ELF-1 (cell line): ENCODE measurements around the gene PDZRN3.
A peak's percentile ranks its signal among the peaks of the same experiment; 100 is the strongest.

Experiments
- DNase-seq: peaks from one replicate; pipeline ENCODE4 v3.0.0-alpha.2; 2016; ENCODE audit warnings: low read depth, low spot score

The PDZRN3 gene

DNA sequence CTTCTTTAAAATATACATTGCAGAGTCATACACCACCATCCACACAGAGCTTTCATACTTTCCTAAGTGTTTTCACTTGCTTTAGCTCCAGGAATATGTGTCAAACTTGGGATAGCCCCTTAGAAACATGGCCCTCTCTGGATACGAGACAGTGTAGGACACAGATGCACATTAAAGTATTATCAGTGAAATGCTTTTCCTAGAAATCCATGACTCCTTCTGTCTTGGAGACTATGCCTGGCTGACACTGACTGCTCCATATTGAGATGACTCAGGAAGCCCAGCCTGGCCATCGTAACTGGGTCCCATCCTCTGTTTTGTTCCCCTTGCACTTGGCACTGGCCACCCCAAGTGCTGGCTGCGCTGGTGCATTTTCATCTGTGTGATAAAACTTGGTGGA, 204.8 kb downstream of the PDZRN3 start:
- no peak for DNase-seq

DNA sequence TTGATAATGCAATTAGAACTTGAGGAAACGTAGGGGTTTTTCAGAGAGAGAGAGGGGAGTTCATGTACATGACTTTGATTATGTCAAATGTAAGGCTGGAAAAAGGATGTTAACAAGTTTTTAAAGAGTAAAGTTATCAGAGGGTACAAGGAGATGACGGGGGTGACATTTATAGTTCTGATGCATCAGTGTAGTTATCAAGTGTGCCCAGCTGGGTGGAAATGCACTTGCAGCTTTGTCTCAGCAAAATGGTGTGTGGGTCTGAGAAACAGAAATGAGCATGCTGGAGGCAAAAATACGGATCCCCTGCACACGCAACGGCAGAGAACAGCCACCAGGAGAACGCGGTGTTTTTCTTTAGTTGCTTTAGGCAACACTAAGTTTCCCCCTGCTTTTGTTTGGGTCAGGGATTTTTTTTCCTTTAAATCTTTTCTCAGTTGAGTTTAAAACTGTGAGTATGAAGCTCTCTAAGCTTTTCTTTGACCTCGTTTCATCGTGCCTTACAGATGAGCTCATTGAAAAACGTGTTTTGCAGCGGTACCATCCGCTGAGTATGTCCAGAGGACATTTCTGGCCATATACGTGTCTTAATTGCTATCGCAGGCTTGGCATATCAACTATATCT, 205.4 kb downstream of the PDZRN3 start:
- peak; percentile 15 for DNase-seq

DNA sequence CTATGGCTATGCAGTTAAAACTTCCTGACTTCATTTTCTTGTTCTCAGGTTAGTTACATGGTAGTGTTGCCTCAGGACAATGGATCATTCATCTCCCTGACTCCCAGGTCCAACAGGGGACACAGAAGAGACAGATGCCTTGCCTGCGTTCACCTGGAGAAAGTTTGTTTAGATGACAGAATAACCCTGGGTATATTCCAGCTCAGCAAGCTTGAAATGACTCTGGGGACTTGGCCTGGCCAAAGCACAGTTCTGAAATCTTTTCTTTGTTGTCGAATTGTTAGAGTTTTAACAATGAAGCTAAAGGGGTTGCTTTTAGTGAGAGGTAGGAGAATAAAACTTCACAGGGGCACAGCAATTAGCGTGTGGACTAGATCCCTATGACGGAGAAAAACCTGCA, 206.1 kb downstream of the PDZRN3 start:
- DNase-seq, result no peak

DNA sequence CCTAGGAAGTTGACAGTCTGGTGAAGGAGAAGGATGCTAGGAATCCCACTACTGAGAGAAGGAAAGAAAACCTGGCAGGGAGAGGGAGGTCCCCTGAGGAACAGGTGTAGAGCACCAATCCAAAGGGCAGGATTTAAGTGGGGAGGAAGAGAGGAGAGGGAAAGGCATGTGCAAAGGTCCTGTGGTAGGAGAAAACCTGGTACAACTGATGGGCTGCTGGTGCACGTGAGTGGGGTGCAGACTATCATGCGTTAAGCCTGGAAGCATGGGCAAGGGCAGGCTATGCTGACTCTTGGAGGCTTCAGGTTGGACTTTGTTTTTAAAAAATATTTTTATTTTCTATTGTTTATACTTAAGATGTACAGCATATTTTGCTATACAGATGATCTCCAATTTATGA, 209.6 kb downstream of the PDZRN3 start:
- no peak for DNase-seq

DNA sequence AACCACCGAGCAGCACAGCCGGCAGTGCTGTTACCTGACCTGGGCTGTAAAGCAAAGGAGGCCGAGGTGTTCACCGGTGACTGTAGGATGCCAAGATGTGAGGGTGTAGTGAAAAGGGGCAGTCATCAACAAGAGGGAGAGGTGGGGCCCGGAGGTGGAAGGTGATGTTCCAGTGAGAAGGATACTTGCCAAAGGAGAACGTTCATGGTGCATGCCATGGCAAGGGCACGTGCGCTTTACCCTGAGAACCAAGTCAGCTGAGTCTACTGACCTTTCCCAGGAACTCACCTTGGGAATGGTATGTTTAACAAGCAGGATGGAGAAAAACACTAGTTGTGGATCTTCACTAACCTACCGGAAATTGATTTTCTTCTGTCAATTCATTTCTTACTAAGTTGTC, 211.1 kb downstream of the PDZRN3 start:
- no peak for DNase-seq

DNA sequence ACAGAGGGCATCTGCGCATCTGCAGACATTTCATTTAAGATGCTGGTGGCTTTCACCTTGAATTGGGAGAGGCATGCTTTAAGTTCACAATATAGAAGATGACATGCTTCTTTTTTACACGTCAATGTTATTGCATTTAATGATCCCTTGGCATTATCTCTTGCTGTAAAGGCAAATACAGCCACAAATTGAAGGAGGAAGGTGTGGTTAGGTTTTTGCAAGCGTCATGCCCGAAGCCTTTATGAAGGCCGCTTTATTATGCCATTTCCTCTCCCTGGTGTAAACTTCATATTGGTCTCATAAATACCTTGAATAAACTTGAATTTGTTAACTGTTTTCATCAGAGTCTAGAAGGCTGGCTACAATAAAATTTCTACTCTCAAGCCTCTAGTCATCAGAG, 212.7 kb downstream of the PDZRN3 start:
- DNase-seq, result no peak

DNA sequence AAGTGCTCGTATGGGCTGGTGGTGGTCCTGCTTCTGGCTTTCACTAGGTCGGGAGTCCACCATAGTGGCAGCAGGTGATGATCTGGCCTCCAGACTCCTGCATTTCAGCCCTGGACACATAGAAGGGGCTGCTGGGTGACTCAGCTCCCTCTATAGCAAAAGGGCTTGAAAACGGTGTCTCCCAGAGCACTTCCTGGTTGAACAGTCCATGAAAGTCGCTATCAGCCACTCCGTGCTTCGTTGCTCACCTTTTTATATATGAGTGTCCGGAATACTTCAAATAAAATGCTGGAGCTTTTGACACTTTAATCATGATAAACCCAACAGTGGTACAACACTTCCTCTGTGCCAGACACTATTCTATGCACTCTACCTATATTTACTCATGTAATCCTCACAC, 213.2 kb downstream of the PDZRN3 start:
- DNase-seq, result no peak

DNA sequence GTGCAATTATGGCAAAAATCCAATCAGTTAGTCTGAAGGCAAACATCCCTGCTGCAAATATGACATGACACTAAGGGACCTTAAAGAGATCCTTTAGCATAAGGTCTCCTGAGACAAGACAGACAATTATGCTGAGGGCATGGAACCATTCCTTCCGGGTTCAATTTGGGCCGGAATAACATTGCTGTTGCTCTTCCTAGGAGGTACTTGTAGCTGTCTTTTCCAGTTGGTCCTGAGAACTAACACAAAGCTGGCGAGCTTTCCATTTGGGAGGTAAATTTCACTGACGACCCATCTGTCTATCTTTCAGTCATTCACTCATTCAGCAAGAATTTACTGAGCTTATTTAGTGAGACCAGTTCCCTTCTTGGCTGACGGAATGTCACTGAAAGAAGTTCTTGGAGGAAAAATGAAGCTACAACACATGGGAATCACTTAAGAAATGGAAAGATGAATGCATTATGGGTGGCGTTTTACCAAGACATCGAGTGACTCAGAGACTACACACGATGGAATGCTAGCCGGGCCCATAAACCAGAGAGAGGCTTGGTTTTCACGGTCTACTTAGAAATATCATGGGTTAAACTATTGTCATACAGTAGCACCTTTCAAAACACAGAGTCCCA, 215.5 kb downstream of the PDZRN3 start:
- no peak for DNase-seq

DNA sequence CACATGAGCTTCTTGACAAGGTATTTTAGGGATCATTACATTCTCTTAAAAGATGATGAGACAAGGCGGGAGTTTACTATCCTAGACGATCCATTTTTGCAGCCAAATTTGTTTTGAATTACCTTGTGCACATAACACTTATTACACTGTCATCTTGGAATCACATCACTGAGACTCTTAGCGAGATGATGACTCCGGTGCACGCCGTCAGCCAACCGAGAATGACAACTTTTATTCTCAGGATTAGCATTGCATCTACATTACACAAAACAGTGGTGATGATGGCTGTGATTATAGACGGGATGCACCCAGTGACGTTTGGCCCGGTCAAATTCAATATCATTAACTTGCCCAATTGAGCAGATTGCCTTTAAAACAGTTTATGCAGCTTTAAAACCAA, 216.1 kb downstream of the PDZRN3 start:
- DNase-seq, result no peak

DNA sequence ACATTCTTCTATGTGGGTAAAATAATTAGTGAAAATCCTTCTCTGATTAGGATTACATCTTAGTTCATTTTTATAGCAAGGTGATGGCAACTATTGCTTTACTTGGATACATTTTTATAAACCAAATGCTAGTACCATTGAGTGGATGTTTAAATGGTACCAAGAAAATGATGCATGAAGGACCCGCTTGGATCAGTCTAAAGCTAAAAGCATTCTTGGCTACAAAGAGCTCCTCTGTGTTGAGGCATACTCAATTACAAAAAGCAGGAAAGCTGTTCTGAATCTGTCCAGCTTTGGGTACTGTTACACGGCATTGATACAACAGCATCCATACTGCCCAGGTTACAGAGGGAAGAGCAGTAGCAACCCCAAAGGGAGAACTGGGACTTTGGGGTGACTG, 217.2 kb downstream of the PDZRN3 start:
- no peak for DNase-seq

DNA sequence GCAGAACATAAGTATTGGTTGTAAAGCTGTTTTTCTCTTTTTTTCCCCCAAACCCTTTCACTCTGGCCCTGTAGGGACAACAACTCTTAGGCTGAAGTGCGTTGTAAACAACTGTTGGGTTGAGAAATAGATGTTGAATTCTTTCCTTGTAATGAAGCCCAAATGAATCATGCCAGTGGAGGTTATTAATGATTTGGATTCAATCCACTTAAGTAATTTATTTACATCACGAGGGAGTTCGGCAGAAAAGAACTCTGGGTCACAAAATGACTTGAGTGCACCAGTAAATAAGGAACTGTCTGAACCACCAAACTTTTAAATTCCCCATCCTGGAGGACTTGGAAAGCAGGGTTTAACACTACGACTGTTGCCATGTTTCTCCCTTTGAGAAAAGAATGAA, 218.9 kb downstream of the PDZRN3 start:
- no peak for DNase-seq

DNA sequence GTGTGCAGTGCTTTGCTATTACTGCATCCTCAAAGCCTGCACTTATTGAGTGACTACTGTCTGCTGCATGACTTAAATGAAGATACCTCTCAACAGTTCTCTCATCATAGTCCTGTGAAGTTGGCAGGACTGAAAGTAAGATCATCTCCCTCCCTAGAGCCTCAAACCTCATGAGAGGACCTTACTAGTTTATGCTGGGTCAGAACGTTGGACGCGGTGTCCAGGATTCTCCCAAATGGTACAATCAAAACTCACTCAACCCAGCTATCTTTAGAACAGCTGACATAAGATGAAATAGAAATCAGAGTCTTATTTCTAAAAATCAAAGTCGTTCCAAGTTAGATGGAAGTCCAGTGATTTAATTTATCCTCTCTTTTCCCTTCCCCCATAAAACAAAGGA, 219.7 kb downstream of the PDZRN3 start:
- DNase-seq, result no peak

DNA sequence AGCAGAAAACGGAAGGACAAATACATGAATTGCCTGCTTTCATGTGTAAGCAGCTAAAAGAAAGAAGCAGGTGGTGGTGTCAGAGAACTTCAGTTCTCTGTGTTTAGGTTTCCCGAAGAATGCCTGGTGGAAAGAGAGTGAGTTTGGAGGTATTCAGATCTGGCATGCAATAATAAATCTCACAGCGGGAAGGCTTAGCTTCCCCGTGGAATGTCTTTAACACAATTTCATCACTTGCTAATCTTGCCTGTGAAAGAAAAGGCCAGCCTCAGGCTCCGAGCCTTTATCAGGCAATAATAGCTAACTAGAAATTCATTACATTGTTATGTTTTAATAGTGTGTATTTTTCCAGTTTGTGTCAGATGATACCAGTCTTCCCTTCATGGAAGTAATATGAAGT, 220.3 kb downstream of the PDZRN3 start:
- peak; percentile 18 for DNase-seq

DNA sequence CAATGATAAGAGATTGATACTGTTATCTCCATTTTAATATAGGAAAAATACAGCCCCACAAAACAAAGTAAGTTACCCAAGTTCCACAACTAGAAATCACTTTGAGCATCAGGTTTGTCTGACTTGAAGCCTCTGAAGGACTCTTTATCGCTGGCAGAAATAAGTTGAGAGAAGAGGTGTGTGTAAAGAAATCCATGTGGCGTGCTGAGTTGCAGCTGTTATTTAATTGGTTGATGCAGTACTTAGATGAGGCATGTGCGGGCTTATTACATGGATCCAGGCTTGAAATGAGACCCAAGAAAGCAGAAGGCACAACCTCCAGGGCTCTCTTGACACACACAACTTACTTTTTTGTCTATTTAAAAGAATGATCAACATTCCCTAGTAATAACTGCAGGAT, 221.3 kb downstream of the PDZRN3 start:
- no peak for DNase-seq

DNA sequence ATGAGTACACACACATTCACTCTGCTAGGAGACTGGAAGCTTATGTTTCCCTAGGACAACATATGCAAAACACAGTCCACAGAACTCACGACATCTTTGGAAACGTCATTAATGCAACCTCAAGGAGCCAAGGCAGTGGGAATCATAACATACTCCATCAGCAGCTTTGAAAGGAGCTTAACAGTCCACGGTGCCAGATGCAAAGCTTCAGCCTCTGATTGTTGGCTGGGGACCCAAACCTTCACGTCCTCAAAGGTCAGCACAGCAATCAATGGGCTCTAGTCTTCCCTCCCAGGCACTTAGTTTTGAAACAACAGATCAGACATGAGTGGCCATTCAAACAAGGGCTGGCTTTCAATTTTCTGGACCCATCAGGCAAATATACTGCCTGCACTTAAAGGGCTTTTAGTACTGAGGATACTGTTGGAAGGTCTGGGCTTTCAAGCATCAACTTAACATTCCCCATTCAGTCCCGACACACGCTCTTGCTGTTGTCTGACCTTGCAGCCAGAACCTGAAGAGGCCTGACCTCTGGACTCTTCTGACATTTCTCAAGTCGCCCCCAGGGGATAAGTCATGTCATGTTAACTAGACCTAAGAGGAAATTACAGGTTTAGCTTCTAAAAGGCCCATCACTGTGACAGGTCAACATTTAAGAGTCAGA, 223.0 kb downstream of the PDZRN3 start:
- DNase-seq, result peak; percentile 55

DNA sequence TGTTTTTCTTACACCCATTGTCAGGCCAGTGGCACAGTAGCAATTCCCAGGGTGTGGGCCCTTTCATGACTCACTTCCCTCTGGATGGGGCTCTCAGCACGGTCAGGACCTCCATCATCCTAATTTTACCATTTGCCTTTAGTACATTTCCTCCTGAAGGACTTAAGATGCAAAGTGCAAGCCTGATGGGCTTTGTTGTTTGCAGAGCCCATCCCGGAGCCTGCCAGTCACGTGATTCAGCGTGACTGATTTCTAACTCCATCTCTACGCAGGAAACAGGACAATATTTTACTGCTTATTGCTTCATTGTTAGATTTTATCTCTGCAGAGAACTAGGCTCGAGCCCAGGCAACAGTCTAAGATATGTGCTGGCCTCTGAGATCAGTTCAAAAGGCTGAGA, 223.7 kb downstream of the PDZRN3 start:
- DNase-seq, result no peak

DNA sequence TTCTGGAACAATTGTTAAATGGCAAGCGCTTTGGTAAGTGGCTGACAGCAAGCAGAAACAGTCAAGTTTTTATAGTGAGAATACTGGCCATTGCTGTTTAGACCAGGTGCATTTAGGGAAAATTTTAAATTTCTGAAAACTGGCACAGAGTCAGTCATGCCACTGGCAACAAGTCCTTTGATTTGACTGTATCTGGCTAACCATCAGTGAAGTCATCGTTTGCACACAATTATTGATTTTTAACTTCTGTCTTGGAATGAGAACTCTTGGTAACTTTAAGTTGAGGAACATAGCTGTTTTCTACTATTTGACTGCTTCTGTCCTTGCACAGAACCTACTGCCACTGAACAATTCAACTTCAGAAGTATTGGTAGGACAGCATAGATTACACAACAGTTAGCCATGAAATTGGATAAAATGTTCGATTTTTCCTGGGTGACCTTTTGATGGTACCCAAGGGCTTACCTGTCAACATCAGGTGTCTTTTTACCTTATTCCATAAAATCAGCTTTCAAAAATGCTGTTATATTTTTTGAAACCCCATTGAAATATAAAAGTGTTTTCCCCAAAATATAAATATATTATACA, 225.0 kb downstream of the PDZRN3 start:
- no peak for DNase-seq

DNA sequence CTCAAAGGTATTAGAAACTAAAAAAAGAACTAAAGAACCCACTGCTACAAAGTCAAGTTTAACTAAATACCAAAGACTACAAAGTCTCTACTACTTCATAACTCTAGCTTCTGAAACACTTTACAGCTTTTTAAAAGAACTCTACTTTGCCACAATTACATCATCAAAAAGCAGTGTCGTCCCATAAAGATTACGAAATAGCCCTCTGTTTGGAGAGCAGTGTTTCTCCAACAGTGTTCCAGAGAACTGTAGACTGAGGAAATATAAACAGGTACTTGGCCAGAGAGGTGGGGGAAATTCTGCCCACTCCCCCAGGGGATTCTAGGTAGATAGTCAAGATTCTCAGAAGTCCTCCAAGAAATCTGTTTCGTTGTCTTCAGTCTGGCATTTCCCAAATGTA, 225.6 kb downstream of the PDZRN3 start:
- no peak for DNase-seq

DNA sequence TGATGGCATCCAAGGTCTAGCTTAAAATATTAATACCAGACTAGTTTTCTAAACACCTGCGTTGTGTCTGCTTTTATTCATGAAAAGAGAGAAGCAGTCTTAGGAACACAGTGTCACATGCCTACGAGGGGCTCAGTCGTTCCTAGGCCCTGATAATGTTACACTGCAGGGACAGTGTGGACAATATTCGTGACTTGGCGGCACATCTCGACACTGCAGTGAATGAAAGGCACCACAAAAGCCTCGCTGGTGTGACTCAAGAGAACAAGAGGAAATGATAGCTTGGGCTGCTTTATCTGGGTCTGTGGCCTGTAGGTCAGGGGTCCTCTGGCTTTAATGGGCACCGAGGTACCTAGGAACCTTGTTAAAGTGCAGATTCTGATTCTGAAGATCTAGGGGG, 226.7 kb downstream of the PDZRN3 start:
- DNase-seq, result no peak

DNA sequence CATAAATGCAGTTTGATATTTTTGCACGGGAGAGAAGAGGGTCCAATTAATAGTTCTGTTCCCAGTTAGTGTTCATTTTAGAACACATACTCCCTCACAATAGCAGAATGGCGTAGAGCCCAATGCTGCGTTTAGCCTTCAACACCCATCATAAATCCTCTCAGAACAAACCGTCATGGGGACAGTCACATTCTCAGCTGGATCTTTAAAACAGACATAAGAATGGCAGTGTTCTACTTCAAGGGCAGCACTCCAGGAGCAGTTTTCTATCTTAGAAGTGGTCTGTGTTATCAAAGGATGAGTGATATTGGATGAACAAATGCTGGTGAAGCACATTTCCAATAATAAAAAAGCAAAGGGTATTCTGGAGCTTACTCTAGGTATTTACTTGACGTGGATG, 230.5 kb downstream of the PDZRN3 start:
- no peak for DNase-seq

DNA sequence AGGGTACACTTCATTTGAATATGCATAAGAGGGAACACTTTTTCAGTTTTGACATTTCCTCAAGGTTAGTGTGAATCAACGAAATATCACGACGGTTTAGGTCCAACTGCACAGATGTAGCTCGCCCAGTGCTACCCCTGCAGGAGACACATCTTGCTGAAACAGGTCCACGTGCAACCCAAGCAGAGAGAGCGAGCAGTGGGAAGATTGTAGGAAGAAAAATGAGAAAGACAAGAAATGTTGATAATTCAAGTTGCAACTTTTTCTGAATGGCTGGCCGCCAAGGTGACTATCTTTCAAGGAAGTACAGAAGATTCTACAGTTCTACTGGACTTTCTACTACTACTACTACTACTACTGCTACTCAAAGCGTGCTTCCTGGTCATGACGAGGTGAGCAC, 231.7 kb downstream of the PDZRN3 start:
- DNase-seq, result no peak

DNA sequence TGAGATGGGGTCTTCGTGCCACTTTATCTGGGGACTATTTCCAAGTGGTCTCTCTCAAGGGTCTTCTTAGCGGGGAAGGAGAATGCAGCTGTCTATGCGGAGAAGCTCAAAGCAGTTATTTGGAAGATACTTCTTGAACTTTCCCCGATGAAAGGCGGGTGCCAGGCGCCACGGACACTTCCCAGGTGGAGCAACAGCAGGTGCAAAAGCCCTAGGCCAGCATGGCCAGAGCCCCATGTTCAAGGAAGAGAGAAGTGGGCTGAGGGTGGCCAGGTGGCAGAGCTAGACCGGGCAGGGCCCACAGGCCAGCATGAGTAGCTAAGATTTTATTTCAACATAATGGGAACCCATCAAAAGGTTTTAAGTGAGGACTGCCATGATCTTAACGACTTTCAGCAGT, 232.8 kb downstream of the PDZRN3 start:
- DNase-seq, result no peak

DNA sequence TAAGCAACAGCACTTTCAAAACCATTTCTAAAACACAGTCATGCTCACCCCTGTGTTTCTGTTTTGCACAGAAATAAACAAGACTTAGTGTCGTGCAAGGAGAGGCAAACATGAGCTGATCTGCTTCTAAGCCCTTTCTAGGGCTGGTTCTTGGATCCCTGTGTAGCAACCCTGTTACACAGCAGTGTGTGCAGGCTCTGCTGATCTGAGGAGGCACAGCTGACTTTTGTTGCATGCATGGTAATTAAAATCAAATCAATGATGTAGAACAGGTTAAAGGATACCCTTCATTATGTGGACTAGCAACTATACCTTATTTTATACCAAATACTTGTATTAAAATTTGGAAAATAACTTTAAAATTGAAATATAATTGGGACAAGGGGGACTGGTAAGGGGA, 234.8 kb downstream of the PDZRN3 start:
- DNase-seq, result no peak
